GM23248 (cell line): Measurements from ENCODE around the gene PLAAT3.

Experiments used
- EZH2 ChIP-seq: fragments of 200-600 bp; sonication (generic); IDR thresholded peaks from 2 replicates; pipeline ENCODE4 v1.6.1; 2018; ENCODE audit warnings: antibody characterized with exemption, mild to moderate bottlenecking; ENCODE audit not compliant: insufficient read depth, poor library complexity, severe bottlenecking
- EZH2phosphoT487 ChIP-seq: fragments of 200-600 bp; sonication (generic); IDR thresholded peaks from 2 replicates; pipeline ENCODE4 v1.6.1; 2018; ENCODE audit warnings: antibody characterized with exemption, moderate library complexity, mild to moderate bottlenecking, low read depth; ENCODE audit not compliant: insufficient read depth

GRCh38 chr11:63558459-63559157 lies 55.6 kb downstream of the PLAAT3 start:
- no peak for TF ChIP-seq EZH2phosphoT487
- TF ChIP-seq EZH2: no peak
